Neural cell (in vitro differentiated cells): Measurements from ENCODE around the gene SYT11.

Experiments
- EP300 ChIP-seq: fragments of 450-650 bp; conservative IDR thresholded peaks from 2 replicates; pipeline ENCODE4 v1.6.1; 2014; ENCODE audit warnings: antibody characterized with exemption, mild to moderate bottlenecking, moderate library complexity; ENCODE audit not compliant: poor library complexity, severe bottlenecking
- EZH2 ChIP-seq: fragments of 200-600, 300-800 bp; shearing (Covaris generic), sonication (generic); IDR thresholded peaks from 2 replicates; pipeline ENCODE4 v1.6.1; 2014; ENCODE audit warnings: antibody characterized with exemption, low read length, borderline replicate concordance, mild to moderate bottlenecking; ENCODE audit not compliant: insufficient read depth, poor library complexity, severe bottlenecking
- POLR2AphosphoS5 ChIP-seq: IDR thresholded peaks from 2 replicates; pipeline ENCODE4 v1.6.1; 2012
- RAD21 ChIP-seq: fragments of 450-650 bp; conservative IDR thresholded peaks from 2 replicates; pipeline ENCODE4 v1.6.1; 2014; ENCODE audit warnings: antibody characterized with exemption, mild to moderate bottlenecking, moderate library complexity
- SMC3 ChIP-seq: fragments of 450-650 bp; conservative IDR thresholded peaks from 2 replicates; pipeline ENCODE4 v1.6.1; 2014; ENCODE audit warnings: antibody characterized with exemption, mild to moderate bottlenecking, moderate library complexity; ENCODE audit not compliant: poor library complexity
- TAF1 ChIP-seq: IDR thresholded peaks from 2 replicates; pipeline ENCODE4 v1.6.1; 2012; ENCODE audit warnings: low read depth
- TF ChIP-seq, protein P1 (sequence below): fragments of 450-650 bp; IDR thresholded peaks from 2 replicates; pipeline ENCODE4 v1.5.1; 2014; ENCODE audit warnings: antibody characterized with exemption, mild to moderate bottlenecking, moderate library complexity; ENCODE audit not compliant: poor library complexity, severe bottlenecking
- TF ChIP-seq, protein P2 (sequence below): IDR thresholded peaks from 2 replicates; pipeline ENCODE4 v1.6.1; 2012; ENCODE audit warnings: borderline replicate concordance

DNA sequence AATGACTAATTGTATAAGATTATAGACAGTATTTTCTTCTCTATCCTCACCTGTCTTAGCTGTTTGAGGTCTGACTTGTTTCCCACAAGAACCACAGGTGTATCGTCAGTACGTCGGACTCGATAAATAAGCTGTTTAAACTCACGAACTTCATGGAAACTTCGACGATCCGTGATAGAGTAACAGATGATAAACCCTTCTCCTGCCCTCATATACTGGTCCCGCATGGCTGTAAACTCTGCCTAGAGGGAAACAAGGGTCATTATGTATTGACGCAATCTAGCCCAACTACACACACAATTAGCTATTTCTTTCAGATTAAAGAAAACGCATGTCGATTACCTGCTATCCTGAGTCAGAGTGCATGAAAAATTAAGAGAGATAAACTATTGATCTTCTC is 44.9 kb downstream of the SYT11 start:
- TF ChIP-seq SMC3 (no peak), EZH2 (no peak), POLR2AphosphoS5 (no peak), EP300 (no peak), TAF1 (no peak), RAD21 (no peak)
- TF ChIP-seq, protein P1, sequence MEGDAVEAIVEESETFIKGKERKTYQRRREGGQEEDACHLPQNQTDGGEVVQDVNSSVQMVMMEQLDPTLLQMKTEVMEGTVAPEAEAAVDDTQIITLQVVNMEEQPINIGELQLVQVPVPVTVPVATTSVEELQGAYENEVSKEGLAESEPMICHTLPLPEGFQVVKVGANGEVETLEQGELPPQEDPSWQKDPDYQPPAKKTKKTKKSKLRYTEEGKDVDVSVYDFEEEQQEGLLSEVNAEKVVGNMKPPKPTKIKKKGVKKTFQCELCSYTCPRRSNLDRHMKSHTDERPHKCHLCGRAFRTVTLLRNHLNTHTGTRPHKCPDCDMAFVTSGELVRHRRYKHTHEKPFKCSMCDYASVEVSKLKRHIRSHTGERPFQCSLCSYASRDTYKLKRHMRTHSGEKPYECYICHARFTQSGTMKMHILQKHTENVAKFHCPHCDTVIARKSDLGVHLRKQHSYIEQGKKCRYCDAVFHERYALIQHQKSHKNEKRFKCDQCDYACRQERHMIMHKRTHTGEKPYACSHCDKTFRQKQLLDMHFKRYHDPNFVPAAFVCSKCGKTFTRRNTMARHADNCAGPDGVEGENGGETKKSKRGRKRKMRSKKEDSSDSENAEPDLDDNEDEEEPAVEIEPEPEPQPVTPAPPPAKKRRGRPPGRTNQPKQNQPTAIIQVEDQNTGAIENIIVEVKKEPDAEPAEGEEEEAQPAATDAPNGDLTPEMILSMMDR = no peak
- TF ChIP-seq, protein P2, sequence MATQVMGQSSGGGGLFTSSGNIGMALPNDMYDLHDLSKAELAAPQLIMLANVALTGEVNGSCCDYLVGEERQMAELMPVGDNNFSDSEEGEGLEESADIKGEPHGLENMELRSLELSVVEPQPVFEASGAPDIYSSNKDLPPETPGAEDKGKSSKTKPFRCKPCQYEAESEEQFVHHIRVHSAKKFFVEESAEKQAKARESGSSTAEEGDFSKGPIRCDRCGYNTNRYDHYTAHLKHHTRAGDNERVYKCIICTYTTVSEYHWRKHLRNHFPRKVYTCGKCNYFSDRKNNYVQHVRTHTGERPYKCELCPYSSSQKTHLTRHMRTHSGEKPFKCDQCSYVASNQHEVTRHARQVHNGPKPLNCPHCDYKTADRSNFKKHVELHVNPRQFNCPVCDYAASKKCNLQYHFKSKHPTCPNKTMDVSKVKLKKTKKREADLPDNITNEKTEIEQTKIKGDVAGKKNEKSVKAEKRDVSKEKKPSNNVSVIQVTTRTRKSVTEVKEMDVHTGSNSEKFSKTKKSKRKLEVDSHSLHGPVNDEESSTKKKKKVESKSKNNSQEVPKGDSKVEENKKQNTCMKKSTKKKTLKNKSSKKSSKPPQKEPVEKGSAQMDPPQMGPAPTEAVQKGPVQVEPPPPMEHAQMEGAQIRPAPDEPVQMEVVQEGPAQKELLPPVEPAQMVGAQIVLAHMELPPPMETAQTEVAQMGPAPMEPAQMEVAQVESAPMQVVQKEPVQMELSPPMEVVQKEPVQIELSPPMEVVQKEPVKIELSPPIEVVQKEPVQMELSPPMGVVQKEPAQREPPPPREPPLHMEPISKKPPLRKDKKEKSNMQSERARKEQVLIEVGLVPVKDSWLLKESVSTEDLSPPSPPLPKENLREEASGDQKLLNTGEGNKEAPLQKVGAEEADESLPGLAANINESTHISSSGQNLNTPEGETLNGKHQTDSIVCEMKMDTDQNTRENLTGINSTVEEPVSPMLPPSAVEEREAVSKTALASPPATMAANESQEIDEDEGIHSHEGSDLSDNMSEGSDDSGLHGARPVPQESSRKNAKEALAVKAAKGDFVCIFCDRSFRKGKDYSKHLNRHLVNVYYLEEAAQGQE = no peak
